22Rv1 (cell line): ENCODE data around the gene ARF3.

ENCODE experiments used
- H3K27ac ChIP-seq: fragments of 450-650 bp; 2 replicates; pipeline ENCODE4 v1.5.1; 2017
- CTCF ChIP-seq: fragments of 450-650 bp; IDR thresholded peaks from 2 replicates; pipeline ENCODE4 v1.5.1; 2017; ENCODE audit warnings: mild to moderate bottlenecking
- ZFX ChIP-seq: fragments of 450-650 bp; IDR thresholded peaks from 2 replicates; pipeline ENCODE4 v1.6.1; 2017; ENCODE audit warnings: antibody characterized with exemption, borderline replicate concordance

The ARF3 gene

GRCh38 chr12:48956279-48957140 lies 777 bp downstream of the ARF3 start:
- TF ChIP-seq ZFX (no peak), CTCF (peak; percentile 33; the same call in 1 of the 2 replicates)
- H3K27ac ChIP-seq = peak overlapping the region; percentile 85

GRCh38 chr12:48954841-48955501 lies 2.3 kb downstream of the ARF3 start:
- no peak overlapping the region for H3K27ac ChIP-seq
- TF ChIP-seq ZFX = no peak
- no peak for TF ChIP-seq CTCF

GRCh38 chr12:48954061-48954460 lies 3.2 kb downstream of the ARF3 start:
- TF ChIP-seq ZFX = no peak
- no peak for TF ChIP-seq CTCF

GRCh38 chr12:48952691-48953090 lies 4.6 kb downstream of the ARF3 start:
- TF ChIP-seq ZFX (no peak), CTCF (no peak)
- H3K27ac ChIP-seq = no peak overlapping the region

More at GRCh38 chr12:48954061-48954460, 3.2 kb downstream of the ARF3 start:
- no peak overlapping the region for H3K27ac ChIP-seq

- no peak for TF ChIP-seq CTCF
- TF ChIP-seq ZFX = no peak
- H3K27ac ChIP-seq = peak overlapping the region; percentile 40
These were observed 9.6 kb downstream of the ARF3 start for GRCh38 chr12:48947727-48948126.

- H3K27ac ChIP-seq = peak overlapping the region; percentile 40
- TF ChIP-seq CTCF (no peak), ZFX (no peak)
These were observed 10.3 kb downstream of the ARF3 start for GRCh38 chr12:48946943-48947342.

GRCh38 chr12:48946205-48946604 lies 11.1 kb downstream of the ARF3 start:
- H3K27ac ChIP-seq = no peak overlapping the region
- TF ChIP-seq CTCF (no peak), ZFX (no peak)
